Heart left ventricle (tissue), 16 donors: ENCODE data around the gene TACSTD2. TPM values are rescaled to one million over a fixed set of nuclear protein-coding genes. Genes with fewer than 3 reads are reported as not detected.

ENCODE experiments used
- ATAC-seq, 4 donors: fragments of 200-7000 bp; cut with Tn5 transposase; one replicate each; pipeline ENCODE4 v1.9.1; 2020 to 2022; ENCODE audit warnings: moderate library complexity in 4 of 4, mild to moderate bottlenecking in 3 of 4, moderate number of reproducible peaks in 1 of 4
- DNase-seq, 5 donors: peaks; one replicate each; pipeline ENCODE4 v3.0.0-alpha.2; 2020
- H3K27ac ChIP-seq, 12 donors: fragments of 200-600 bp; sonication (generic) in 4 of 12; one replicate each; pipeline versions ENCODE4 v1.5.0 to v1.8.0; 2016 to 2022; ENCODE audit warnings: mild to moderate bottlenecking in 2 of 12
- H3K27me3 ChIP-seq, 9 donors: fragments of 200-600 bp; sonication (generic) in 2 of 9; one replicate each; pipeline versions ENCODE4 v1.5.1 to v1.8.0; 2016 to 2022; ENCODE audit warnings: mild to moderate bottlenecking in 3 of 9
- H3K36me3 ChIP-seq, 9 donors: fragments of 200-600 bp; sonication (generic) in 2 of 9; one replicate each; pipeline versions ENCODE4 v1.5.0 to v1.8.0; 2018 to 2022; ENCODE audit warnings: mild to moderate bottlenecking in 2 of 9
- H3K4me1 ChIP-seq, 12 donors: fragments of 200-600 bp; sonication (generic) in 4 of 12; one replicate each; pipeline versions ENCODE4 v1.5.0 to v1.8.0; 2016 to 2022; ENCODE audit warnings: mild to moderate bottlenecking in 3 of 12
- H3K4me3 ChIP-seq, 12 donors: fragments of 200-600 bp; sonication (generic) in 4 of 12; one replicate each; pipeline versions ENCODE4 v1.5.0 to v1.8.0; 2017 to 2022; ENCODE audit warnings: mild to moderate bottlenecking in 9 of 12, moderate library complexity in 4 of 12
- H3K9me3 ChIP-seq, 12 donors: fragments of 200-600 bp; sonication (generic) in 4 of 12; one replicate each; pipeline versions ENCODE4 v1.5.0 to v1.8.0; 2016 to 2022; ENCODE audit warnings: mild to moderate bottlenecking in 1 of 12
- CTCF ChIP-seq, 12 donors: fragments of 200-600 bp; sonication (generic) in 4 of 12; IDR thresholded peaks; one replicate each; pipeline versions ENCODE4 v1.5.0 to v1.8.0; 2018 to 2022; ENCODE audit warnings: antibody characterized with exemption in 12 of 12, mild to moderate bottlenecking in 5 of 12
- POLR2A ChIP-seq, 2 donors: fragments of 450-650 bp; IDR thresholded peaks; one replicate each; pipeline ENCODE4 v1.6.1; 2017; ENCODE audit warnings: antibody characterized with exemption in 2 of 2, mild to moderate bottlenecking in 2 of 2, moderate library complexity in 2 of 2
- WGBS, 4 donors: extraction: QIAGEN DNeasy Blood & Tissue Kit in 2 of 4; methylation state at CpG; one replicate each; pipeline versions ENCODE4 v1.1.5 to v1.1.7; 2013 to 2018; 5-methylcytosine and 5-hydroxymethylcytosine counted together
- intact Hi-C, 10 donors: fragments of 100-400 bp; cut with DNase I; formaldehyde crosslinking; loops; one replicate each; pipeline versions ENCODE4 v1.11.1 to v1.14.2; 2022
- polyA plus RNA-seq, 2 donors: library from polyadenylated mRNA; stranded (reverse); fragments of 200-250 nt; gene quantifications; one replicate each; pipeline ENCODE4 v1.2.3, GENCODE V29; 2013
- total RNA-seq, 9 donors: library from RNA; depleted of rRNA in 2 of 9; stranded (reverse); fragments of >200 nt in 2 of 9; fragmentation: NEBNext Ultra II Directional in 3 of 9; extraction: Animal tissue kit (Norgen Biotek cat#: 25700) in 3 of 9; gene quantifications; one replicate each; pipeline versions ENCODE4 v1.1.0 to v1.2.4, GENCODE V29; 2016 to 2023
- donor health status: ischemic (EF 13 %, LVEDD 7.1; RV severe dilation, severe dysfunction).
- donor health status: healthy with polysubstance abuse.
- donor health status: DM: no; HTN: yes; CAD: no.
- donor health status: DM: no; HTN: no; CAD: no.
- donor health status: ischemic (EF 25% LVEDD 6.9; RV normal size, moderate dysfunction).
- donor health status: ischemic (EF 25% LVEDD 5.7; RV mildly dilated, moderate dysfunction).
- donor health status: healthy.
- donor health status: DM: yes; HTN: yes; CAD: no.
- donor health status: ischemic (EF 35%, LVEDD 5.7; RV mildly dilated, moderate dysfunction).
- donor health status: nonischemic (EF 11% LVEDD 7.7; RV severe dilation, severe dysfunction).
- donor health status: DM: yes; HTN: yes; CAD: no.
- donor health status: PGD.
- donor health status: ischemic (EF 29% LVEDD 5.4; RV normal size, mild dysfunction).
- donor health status: nonischemic (EF 23%, LVEDD 6.1; RV moderate dilation, normal function).

TACSTD2 gene
- total and polyA plus RNA-seq, 11 donors: 0.11 to 0.75 (median 0.15) TPM; not detected in 4

GRCh38 chr1:58618303-58618702 lies 41.3 kb upstream of the TACSTD2 start:
- Histone ChIP-seq H3K4me1 (peaks cover 0 to 26% (median 6%) of the 10 kb centered on the region in 12 donors), H3K27ac (no peak overlapping the region), H3K36me3 (no peaks in the 10 kb centered on the region), H3K4me3 (no peak overlapping the region), H3K27me3 (no peaks in the 10 kb centered on the region), H3K9me3 (no peaks in the 10 kb centered on the region)
- intact Hi-C loops: no loop called here
- WGBS, 4 donors: 59 to 69% (median 65%) methylated on average over 2 of the region's 2 CpGs
- TF ChIP-seq CTCF (IDR thresholded peaks at IDR 0.05) (no peak), POLR2A (IDR thresholded peaks at IDR 0.05) (no peak)
- ATAC-seq: peak in 3 of 4 donors; percentile 80 to 86 (median 81)
- DNase-seq: peak in 1 of 5 donors; percentile 28

- Histone ChIP-seq H3K27ac (no peak overlapping the region), H3K36me3 (no peaks in the 10 kb centered on the region), H3K4me1 (no peaks in the 10 kb centered on the region), H3K27me3 (peaks cover 0 to 5% (median 0%) of the 10 kb centered on the region in 9 donors), H3K9me3 (peaks cover 0 to 10% (median 0%) of the 10 kb centered on the region in 12 donors), H3K4me3 (no peak overlapping the region)
- 74 to 80% (median 76%) methylated on average over 2 of the region's 2 CpGs for WGBS, 4 donors
- intact Hi-C loops: no loop called here
- no peak for DNase-seq
- no peak for ATAC-seq
- TF ChIP-seq CTCF (IDR thresholded peaks at IDR 0.05) (no peak), POLR2A (IDR thresholded peaks at IDR 0.05) (no peak)
These were observed 34.9 kb upstream of the TACSTD2 start for GRCh38 chr1:58611861-58612385.

GRCh38 chr1:58608945-58609344 lies 31.9 kb upstream of the TACSTD2 start:
- no peak for TF ChIP-seq CTCF (IDR thresholded peaks at IDR 0.05)
- no peak for TF ChIP-seq POLR2A (IDR thresholded peaks at IDR 0.05)
- Histone ChIP-seq H3K9me3 (peaks cover 0 to 23% (median 15%) of the 10 kb centered on the region in 12 donors), H3K4me3 (no peak overlapping the region), H3K27ac (no peak overlapping the region), H3K36me3 (no peaks in the 10 kb centered on the region), H3K27me3 (peaks cover 0 to 5% (median 0%) of the 10 kb centered on the region in 9 donors), H3K4me1 (no peaks in the 10 kb centered on the region)
- ATAC-seq: no peak
- DNase-seq: no peak
- intact Hi-C loops: no loop called here
- WGBS, 4 donors: 85 to 92% (median 87%) methylated on average over 2 of the region's 2 CpGs

- Histone ChIP-seq H3K27ac (no peak overlapping the region), H3K9me3 (peaks cover 0 to 29% (median 16%) of the 10 kb centered on the region in 12 donors), H3K4me1 (no peaks in the 10 kb centered on the region), H3K27me3 (peaks cover 0 to 5% (median 0%) of the 10 kb centered on the region in 9 donors), H3K36me3 (no peaks in the 10 kb centered on the region), H3K4me3 (no peak overlapping the region)
- DNase-seq (no peak), ATAC-seq (no peak)
- no peak for TF ChIP-seq POLR2A (IDR thresholded peaks at IDR 0.05)
- no peak for TF ChIP-seq CTCF (IDR thresholded peaks at IDR 0.05)
- intact Hi-C loops: no loop called here
These were observed 31.2 kb upstream of the TACSTD2 start for GRCh38 chr1:58608297-58608696.
